OCI-LY7 (cell line): Measurements from ENCODE around the gene RPF1.

Experiments used
- EZH2phosphoT487 ChIP-seq: fragments of 200-600 bp; sonication (generic); IDR thresholded peaks from 2 replicates; pipeline ENCODE4 v1.6.1; 2018; ENCODE audit warnings: low read depth, borderline replicate concordance, mild to moderate bottlenecking, mixed run types, antibody characterized with exemption, low read length, moderate library complexity, mixed read lengths
- TF ChIP-seq, protein P1 (sequence below): fragments of 200-600 bp; sonication (generic); conservative IDR thresholded peaks from 2 replicates; pipeline ENCODE4 v1.5.1; 2014; ENCODE audit warnings: mild to moderate bottlenecking, antibody characterized with exemption, low read length, moderate library complexity, mixed read lengths

DNA sequence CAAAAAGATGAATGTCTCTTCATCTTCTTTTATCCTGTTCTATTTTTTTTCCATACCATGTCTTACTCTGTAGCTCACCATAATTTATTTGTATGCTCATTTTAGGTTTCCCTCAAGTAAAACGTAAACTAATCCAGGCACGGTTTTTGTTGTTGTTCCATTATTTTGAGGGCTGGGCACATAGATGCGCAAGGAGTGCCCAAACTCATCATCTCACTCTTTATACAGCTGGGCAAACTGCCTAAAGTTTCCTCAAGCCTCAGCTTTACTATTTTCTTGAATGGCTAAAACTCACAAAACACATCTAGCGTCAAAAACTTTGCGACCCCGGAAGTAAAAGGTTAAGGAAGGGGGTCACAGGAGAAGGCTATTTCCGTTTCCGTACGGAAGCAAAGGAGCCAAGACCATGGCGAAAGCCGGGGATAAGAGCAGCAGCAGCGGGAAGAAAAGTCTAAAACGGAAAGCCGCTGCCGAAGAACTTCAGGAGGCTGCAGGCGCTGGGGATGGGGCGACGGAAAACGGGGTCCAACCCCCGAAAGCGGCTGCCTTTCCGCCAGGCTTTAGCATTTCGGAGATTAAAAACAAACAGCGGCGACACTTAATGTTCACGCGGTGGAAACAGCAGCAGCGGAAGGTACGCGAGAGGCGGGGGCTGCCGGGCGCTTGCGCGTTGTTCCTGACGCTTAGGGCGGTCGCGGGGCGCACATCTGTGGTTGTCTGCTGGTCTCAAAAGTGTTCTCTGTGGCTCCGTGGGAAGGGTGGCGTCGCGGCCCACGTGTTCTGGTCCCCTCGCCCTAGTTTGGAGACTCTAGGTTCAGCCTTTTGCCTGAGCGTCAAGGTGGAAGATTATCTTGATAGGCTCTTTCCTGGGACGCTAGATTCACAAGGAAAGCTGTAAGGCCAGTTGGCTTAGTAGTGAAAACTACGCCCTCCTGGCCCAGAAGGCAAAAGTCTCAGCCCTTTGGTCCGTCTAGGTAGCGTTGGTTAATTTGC lies at the start of gene RPF1:
- TF ChIP-seq, protein P1, sequence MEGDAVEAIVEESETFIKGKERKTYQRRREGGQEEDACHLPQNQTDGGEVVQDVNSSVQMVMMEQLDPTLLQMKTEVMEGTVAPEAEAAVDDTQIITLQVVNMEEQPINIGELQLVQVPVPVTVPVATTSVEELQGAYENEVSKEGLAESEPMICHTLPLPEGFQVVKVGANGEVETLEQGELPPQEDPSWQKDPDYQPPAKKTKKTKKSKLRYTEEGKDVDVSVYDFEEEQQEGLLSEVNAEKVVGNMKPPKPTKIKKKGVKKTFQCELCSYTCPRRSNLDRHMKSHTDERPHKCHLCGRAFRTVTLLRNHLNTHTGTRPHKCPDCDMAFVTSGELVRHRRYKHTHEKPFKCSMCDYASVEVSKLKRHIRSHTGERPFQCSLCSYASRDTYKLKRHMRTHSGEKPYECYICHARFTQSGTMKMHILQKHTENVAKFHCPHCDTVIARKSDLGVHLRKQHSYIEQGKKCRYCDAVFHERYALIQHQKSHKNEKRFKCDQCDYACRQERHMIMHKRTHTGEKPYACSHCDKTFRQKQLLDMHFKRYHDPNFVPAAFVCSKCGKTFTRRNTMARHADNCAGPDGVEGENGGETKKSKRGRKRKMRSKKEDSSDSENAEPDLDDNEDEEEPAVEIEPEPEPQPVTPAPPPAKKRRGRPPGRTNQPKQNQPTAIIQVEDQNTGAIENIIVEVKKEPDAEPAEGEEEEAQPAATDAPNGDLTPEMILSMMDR = peak; percentile 23; the same call in 1 of the 2 replicates
- no peak for TF ChIP-seq EZH2phosphoT487
